Mesodermal cell (in vitro differentiated cells): ENCODE results near the gene REG1A.

Experiments used
- H3K27ac ChIP-seq: 2 replicates; pipeline ENCODE4 v1.7.0; 2013; ENCODE audit warnings: mild to moderate bottlenecking, low read depth, low read length, moderate library complexity; ENCODE audit not compliant: severe bottlenecking
- H3K36me3 ChIP-seq: 2 replicates; pipeline ENCODE4 v1.7.1; 2013; ENCODE audit warnings: mild to moderate bottlenecking, low read length, moderate library complexity; ENCODE audit not compliant: control insufficient read depth, insufficient read depth
- H3K4me1 ChIP-seq: one replicate; pipeline ENCODE4 v1.7.1; 2013; ENCODE audit warnings: mild to moderate bottlenecking, low read length; ENCODE audit not compliant: insufficient read depth, control insufficient read depth, poor library complexity, severe bottlenecking
- H3K4me3 ChIP-seq: 2 replicates; pipeline ENCODE4 v1.7.0; 2013; ENCODE audit warnings: low read length, control low read depth, mild to moderate bottlenecking; ENCODE audit not compliant: insufficient read depth, poor library complexity, severe bottlenecking; ENCODE audit errors: extremely low read depth
- H3K9me3 ChIP-seq: 2 replicates; pipeline ENCODE4 v1.7.1; 2013; ENCODE audit warnings: mild to moderate bottlenecking, low read length, moderate library complexity; ENCODE audit not compliant: control insufficient read depth
- WGBS, 2 experiments: methylation state at CpG; one replicate each; pipeline ENCODE4 v1.1.5; 2013; ENCODE audit warnings: missing lambda C conversion rate in 2 of 2; ENCODE audit not compliant: insufficient coverage in 2 of 2; 5-methylcytosine and 5-hydroxymethylcytosine counted together

The REG1A gene

GRCh38 chr2:79099140-79099686, 21.1 kb upstream of the REG1A start:
- H3K4me1 ChIP-seq, result no peaks in the 10 kb centered on the region
- H3K4me3 ChIP-seq, result no peak overlapping the region
- no peaks in the 10 kb centered on the region for H3K36me3 ChIP-seq
- H3K27ac ChIP-seq, result no peak overlapping the region
- H3K9me3 ChIP-seq, result no peaks in the 10 kb centered on the region
- WGBS, 2 experiments, result 89 to 92% methylated on average over 7 of the region's 7 CpGs

- 100% methylated on average over 1 of the region's 1 CpG; no CpG with 5 or more reads in 1 of the 2 experiments for WGBS, 2 experiments
- H3K36me3 ChIP-seq, result no peaks in the 10 kb centered on the region
- no peaks in the 10 kb centered on the region for H3K9me3 ChIP-seq
- H3K4me1 ChIP-seq, result no peaks in the 10 kb centered on the region
- no peak overlapping the region for H3K4me3 ChIP-seq
- no peak overlapping the region for H3K27ac ChIP-seq
Measured at GRCh38 chr2:79100285-79100684, 20.0 kb upstream of the REG1A start.

GRCh38 chr2:79101024-79101423, 19.3 kb upstream of the REG1A start:
- WGBS, 2 experiments, result 87% methylated on average over 2 of the region's 2 CpGs
- Histone ChIP-seq H3K9me3 (no peaks in the 10 kb centered on the region), H3K36me3 (no peaks in the 10 kb centered on the region), H3K27ac (no peak overlapping the region), H3K4me3 (no peak overlapping the region), H3K4me1 (no peaks in the 10 kb centered on the region)

GRCh38 chr2:79103214-79103613, 17.1 kb upstream of the REG1A start:
- no peaks in the 10 kb centered on the region for H3K36me3 ChIP-seq
- WGBS, 2 experiments, result 70 to 90% methylated on average over 2 of the region's 2 CpGs

GRCh38 chr2:79105259-79105658, 15.0 kb upstream of the REG1A start:
- 100% methylated on average over 1 of the region's 2 CpGs; no CpG with 5 or more reads in 1 of the 2 experiments for WGBS, 2 experiments

More at GRCh38 chr2:79103214-79103613, 17.1 kb upstream of the REG1A start:
- H3K9me3 ChIP-seq, result no peaks in the 10 kb centered on the region
- no peak overlapping the region for H3K4me3 ChIP-seq
- no peak overlapping the region for H3K27ac ChIP-seq
- H3K4me1 ChIP-seq, result no peaks in the 10 kb centered on the region

GRCh38 chr2:79112269-79112668, 8.0 kb upstream of the REG1A start:
- H3K36me3 ChIP-seq, result no peaks in the 10 kb centered on the region
- no peak overlapping the region for H3K4me3 ChIP-seq
- 89 to 92% methylated on average over 3 of the region's 3 CpGs for WGBS, 2 experiments
- no peak overlapping the region for H3K27ac ChIP-seq
- H3K9me3 ChIP-seq, result no peaks in the 10 kb centered on the region
- H3K4me1 ChIP-seq, result no peaks in the 10 kb centered on the region

More at GRCh38 chr2:79105259-79105658, 15.0 kb upstream of the REG1A start:
- Histone ChIP-seq H3K27ac (no peak overlapping the region), H3K36me3 (no peaks in the 10 kb centered on the region), H3K9me3 (no peaks in the 10 kb centered on the region), H3K4me3 (no peak overlapping the region), H3K4me1 (no peaks in the 10 kb centered on the region)

GRCh38 chr2:79114797-79115494, 5.3 kb upstream of the REG1A start:
- H3K4me3 ChIP-seq, result no peak overlapping the region
- H3K36me3 ChIP-seq, result no peaks in the 10 kb centered on the region
- H3K9me3 ChIP-seq, result no peaks in the 10 kb centered on the region
- whole genome bisulfite sequencing, 2 experiments, result 100% methylated on average over 2 of the region's 3 CpGs
- no peak overlapping the region for H3K27ac ChIP-seq
- no peaks in the 10 kb centered on the region for H3K4me1 ChIP-seq

- H3K4me3 ChIP-seq, result no peak overlapping the region
- H3K9me3 ChIP-seq, result no peaks in the 10 kb centered on the region
- H3K36me3 ChIP-seq, result no peaks in the 10 kb centered on the region
- WGBS, 2 experiments, result 100% methylated on average over 1 of the region's 2 CpGs; no CpG with 5 or more reads in 1 of the 2 experiments
- no peak overlapping the region for H3K27ac ChIP-seq
- no peaks in the 10 kb centered on the region for H3K4me1 ChIP-seq
Measured at GRCh38 chr2:79116997-79117928, 3.0 kb upstream of the REG1A start.

- Histone ChIP-seq H3K9me3 (no peaks in the 10 kb centered on the region), H3K27ac (no peak overlapping the region), H3K4me1 (no peaks in the 10 kb centered on the region), H3K36me3 (no peaks in the 10 kb centered on the region), H3K4me3 (no peak overlapping the region)
- 93 to 100% methylated on average over 2 of the region's 2 CpGs for WGBS, 2 experiments
Measured at GRCh38 chr2:79122676-79123075, 2.4 kb downstream of the REG1A start.

GRCh38 chr2:79124907-79125720, 4.8 kb downstream of the REG1A start:
- no peaks in the 10 kb centered on the region for H3K4me1 ChIP-seq
- no peak overlapping the region for H3K27ac ChIP-seq
- H3K9me3 ChIP-seq, result no peaks in the 10 kb centered on the region
- no peak overlapping the region for H3K4me3 ChIP-seq
- H3K36me3 ChIP-seq, result no peaks in the 10 kb centered on the region
- 83% methylated on average over 2 of the region's 9 CpGs; no CpG with 5 or more reads in 1 of the 2 experiments for WGBS, 2 experiments
